Fibroblast of pulmonary artery (primary cell): ENCODE data around the gene SMO.
"Not testable (repeated sequence)": the region's sequence is repeated elsewhere in the genome, so short reads cannot be mapped to it uniquely, and the experiment has no call there.

Experiments used
- DNase-seq: peaks from one replicate; pipeline ENCODE4 v3.0.0-alpha.2; 2010; ENCODE audit warnings: low read depth
- H3K4me3 ChIP-seq: replicated peaks from 2 replicates; pipeline ENCODE4 v1.5.1; 2011; ENCODE audit warnings: low read depth, mild to moderate bottlenecking, control low read depth, low read length, moderate library complexity
- CTCF ChIP-seq: IDR thresholded peaks from 2 replicates; pipeline ENCODE4 v1.5.1; 2011; ENCODE audit warnings: mild to moderate bottlenecking, control low read depth, low read length, inconsistent platforms; ENCODE audit errors: missing control alignments

Gene SMO

GRCh38 chr7:129218514-129219062 lies 30.2 kb downstream of the SMO start:
- DNase-seq, result peak; percentile 87
- no peak overlapping the region for H3K4me3 ChIP-seq
- TF ChIP-seq CTCF, result peak; percentile 87

- H3K4me3 ChIP-seq, DNase-seq: not testable (repeated sequence)
These were observed 30.7 kb downstream of the SMO start for GRCh38 chr7:129219166-129219565.

DNA sequence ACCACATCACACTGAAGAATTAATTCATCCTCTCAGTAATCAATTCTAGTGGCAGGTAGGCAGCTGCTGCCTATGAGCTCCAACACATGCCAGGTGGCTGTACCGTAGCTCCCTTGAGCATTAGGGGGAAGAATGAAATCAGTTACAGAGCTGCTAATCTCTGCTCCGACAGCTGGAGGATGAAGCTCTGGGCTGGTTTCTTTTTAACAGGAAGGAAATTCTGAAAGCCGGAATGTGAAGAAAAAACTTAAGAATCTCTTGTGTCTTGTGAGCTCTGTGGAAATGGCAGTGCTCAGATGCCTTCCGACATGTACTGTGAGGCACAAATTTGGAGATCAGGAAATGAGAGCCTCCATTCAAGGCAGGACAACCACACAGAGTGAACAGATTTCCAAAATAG lies 33.6 kb downstream of the SMO start:
- TF ChIP-seq CTCF, result no peak
- DNase-seq, result peak; percentile 44
- peak overlapping the region; percentile 22 for H3K4me3 ChIP-seq

- TF ChIP-seq CTCF, result no peak
- DNase-seq, result peak; percentile 98
- H3K4me3 ChIP-seq, result peak within 1 kb of the TSS; percentile 79
These were observed 36.1 kb downstream of the SMO start, which contains the start of gene AHCYL2 for GRCh38 chr7:129224251-129225205. TSS of gene AHCYL2 (plus strand) at chr7:129225030.

DNA sequence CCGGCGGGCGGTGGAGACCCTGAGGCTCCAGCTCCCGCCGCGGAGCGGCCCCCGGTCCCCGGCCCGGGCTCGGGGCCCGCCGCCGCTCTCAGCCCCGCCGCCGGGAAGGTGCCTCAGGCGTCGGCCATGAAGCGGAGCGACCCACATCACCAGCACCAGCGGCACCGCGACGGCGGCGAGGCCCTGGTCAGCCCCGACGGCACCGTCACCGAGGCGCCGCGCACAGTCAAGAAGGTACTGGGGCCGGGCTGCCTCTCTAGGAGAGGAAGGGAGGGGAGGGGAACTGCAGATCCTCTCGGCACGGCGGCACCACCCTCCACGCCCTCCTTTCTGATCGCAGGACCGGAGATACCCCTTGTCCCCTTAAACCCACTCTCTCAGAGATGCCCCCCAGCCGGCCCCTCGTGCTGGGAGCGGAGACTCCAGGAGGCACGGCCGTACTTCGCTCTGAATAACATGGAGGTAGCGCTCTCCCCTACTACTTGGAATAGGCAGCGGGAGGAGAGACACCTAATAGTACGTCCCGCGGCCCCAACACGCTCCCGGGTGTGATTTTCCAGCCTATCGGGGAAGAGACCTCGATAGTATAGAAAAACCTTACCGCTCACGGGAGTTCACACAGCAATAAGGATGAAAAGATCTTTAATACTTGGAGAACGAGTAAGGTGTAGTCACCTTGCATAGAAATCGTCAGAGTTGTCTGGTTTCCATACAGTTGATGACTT lies 36.9 kb downstream of the SMO start:
- peak overlapping the region; percentile 79 for H3K4me3 ChIP-seq
- TF ChIP-seq CTCF, result no peak
- DNase-seq, result peak; percentile 38

DNA sequence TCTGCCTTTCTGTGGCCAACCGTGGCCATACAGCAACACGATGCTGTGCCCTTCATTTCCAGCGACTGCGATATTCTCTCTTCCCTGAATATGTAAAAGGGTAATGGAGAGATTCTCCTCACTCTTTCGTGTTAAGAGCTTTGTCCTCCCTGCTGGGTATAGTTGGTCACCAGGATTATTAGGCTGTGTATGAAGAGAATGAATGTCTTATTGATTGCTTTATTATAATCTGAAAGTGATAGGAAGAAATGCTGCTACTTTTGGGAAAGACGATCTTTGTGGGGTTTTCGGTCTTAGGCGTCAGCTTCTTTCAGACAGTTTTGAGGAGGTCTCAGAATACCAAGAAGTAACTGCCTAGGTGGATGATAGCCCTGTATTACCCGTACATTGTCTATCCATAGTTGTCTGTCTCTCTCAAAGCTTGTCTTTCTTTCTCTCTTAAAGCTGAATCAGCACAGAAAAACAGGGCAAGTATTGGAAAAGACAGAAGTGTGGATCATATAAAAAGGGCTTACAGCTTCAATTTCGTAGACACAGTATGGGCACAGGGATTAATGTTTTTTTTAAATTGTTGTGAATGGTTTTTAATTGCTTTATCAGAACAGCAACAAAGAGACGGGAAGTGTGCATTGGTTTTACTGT lies 37.6 kb downstream of the SMO start:
- no peak for TF ChIP-seq CTCF
- DNase-seq, result no peak
- H3K4me3 ChIP-seq, result peak overlapping the region; percentile 79
